Measurements from ENCODE around the gene TBL2. TPM values are rescaled to one million over a fixed set of nuclear protein-coding genes. Genes with fewer than 3 reads are reported as not detected.

Gene TBL2
- total RNA-seq, 1 experiment from 2014 or later = 60.1 TPM

GRCh38 chr7:73606801-73607691 is 28.7 kb upstream of the TBL2 start:
- DNase-seq (ENCODE audit: low read depth, low spot score) (no peak), ATAC-seq (peak; percentile 77)
- intact Hi-C loops (cut with micrococcal nuclease; ENCODE audit: unreplicated experiment) = loop anchor here (5.0 kb wide), 2 partner anchors 60 to 120 kb away; partner anchors contain the start of gene VPS37D
- peak; percentile 98 for TF ChIP-seq CTCF (IDR thresholded peaks at IDR 0.05)
- TF ChIP-seq REST (IDR thresholded peaks at IDR 0.05; ENCODE audit: insufficient read depth in 1 of 2, low read depth in 2 of 2, low read length in 1 of 2) = no peak
- TF ChIP-seq POLR2AphosphoS5 (IDR thresholded peaks at IDR 0.05; ENCODE audit: low read depth, low read length) = no peak
- no peak for TF ChIP-seq SIN3A (IDR thresholded peaks at IDR 0.05; ENCODE audit: borderline replicate concordance, insufficient read depth, low read depth, low read length)
- H3K9me3 ChIP-seq (ENCODE audit: control insufficient read depth, insufficient read depth, low read depth, low read length) = no peaks in the 10 kb centered on the region
- POLR2A ChIA-PET = interaction anchor here (0.6 to 0.7 kb wide), 2 partner anchors 9 to 296 kb away, joined by 9 to 11 read pairs; no protein-coding TSS in a partner anchor
- H3K4me1 ChIP-seq (ENCODE audit: control insufficient read depth, insufficient read depth, low read length) = no peaks in the 10 kb centered on the region; the same call in 1 of the 2 replicates
- no peaks in the 10 kb centered on the region for H3K27me3 ChIP-seq (ENCODE audit: control insufficient read depth, insufficient read depth, low read length)
- H3K4me3 ChIP-seq (ENCODE audit: low read depth in 2 of 2, low read length in 2 of 2) = no peak overlapping the region
- in situ Hi-C loops (cut with HindIII; ENCODE audit: low pct_unique_long_range_greater_than_20kb, low sequenced_read_pairs) = no loop called here
- no peak overlapping the region for H3K27ac ChIP-seq (ENCODE audit: low read length)
- no TSS peak for BruUV-seq (replicated peaks)
- H3K36me3 ChIP-seq (ENCODE audit: control insufficient read depth, insufficient read depth, low read length) = no peaks in the 10 kb centered on the region
- CTCF ChIA-PET = interaction anchor here (0.6 to 1.4 kb wide), 12 partner anchors 9 to 235 kb away, joined by 3 to 11 read pairs (median 5); partner anchors contain the start of gene METTL27

- no peak overlapping the region for H3K4me3 ChIP-seq (ENCODE audit: low read depth in 2 of 2, low read length in 2 of 2)
- no peaks in the 10 kb centered on the region for H3K27me3 ChIP-seq (ENCODE audit: control insufficient read depth, insufficient read depth, low read length)
- DNase-seq (ENCODE audit: low read depth, low spot score) (no peak), ATAC-seq (no peak)
- ChIA-PET POLR2A (interaction anchor here (0.6 kb wide), 2 partner anchors 41 to 124 kb away, joined by 3 to 6 read pairs; no protein-coding TSS in a partner anchor), CTCF (no interaction called here)
- in situ Hi-C loops (cut with HindIII; ENCODE audit: low pct_unique_long_range_greater_than_20kb, low sequenced_read_pairs) = no loop called here
- no TSS peak for BruUV-seq (replicated peaks)
- no peaks in the 10 kb centered on the region; the same call in 1 of the 2 replicates for H3K4me1 ChIP-seq (ENCODE audit: control insufficient read depth, insufficient read depth, low read length)
- H3K9me3 ChIP-seq (ENCODE audit: control insufficient read depth, insufficient read depth, low read depth, low read length) = no peaks in the 10 kb centered on the region
- no peak for TF ChIP-seq REST (IDR thresholded peaks at IDR 0.05; ENCODE audit: insufficient read depth in 1 of 2, low read depth in 2 of 2, low read length in 1 of 2)
- no peak for TF ChIP-seq CTCF (IDR thresholded peaks at IDR 0.05)
- TF ChIP-seq POLR2AphosphoS5 (IDR thresholded peaks at IDR 0.05; ENCODE audit: low read depth, low read length) = no peak
- no peak for TF ChIP-seq TCF7L2 (IDR thresholded peaks at IDR 0.05; ENCODE audit: low read depth, low read length)
- TF ChIP-seq SIN3A (IDR thresholded peaks at IDR 0.05; ENCODE audit: borderline replicate concordance, insufficient read depth, low read depth, low read length) = no peak
- H3K36me3 ChIP-seq (ENCODE audit: control insufficient read depth, insufficient read depth, low read length) = no peaks in the 10 kb centered on the region
- H3K27ac ChIP-seq (ENCODE audit: low read length) = no peak overlapping the region
- intact Hi-C loops (cut with micrococcal nuclease; ENCODE audit: unreplicated experiment) = loop anchor here (5.0 kb wide), 2 partner anchors 62 to 122 kb away; partner anchors contain the start of gene VPS37D
Observed at GRCh38 chr7:73605601-73606220, 27.3 kb upstream of the TBL2 start.
